Tibial nerve (tissue), 4 donors: ENCODE data around the gene CACNA2D2.

Experiments
- EP300 ChIP-seq, 2 donors: sonication (generic); formaldehyde crosslinking; IDR thresholded peaks; one replicate each; pipeline ENCODE4 v1.6.1; 2017; ENCODE audit warnings: antibody characterized with exemption in 2 of 2, mild to moderate bottlenecking in 1 of 2
- TF ChIP-seq, protein P1 (sequence below), 5 experiments: fragments of 200-600 bp in 3 of 5; fragments of 450-650 bp in 2 of 5; sonication (generic) in 3 of 5; IDR thresholded peaks; one replicate each; pipeline ENCODE4 v1.5.1; 2016 to 2019; ENCODE audit warnings: antibody characterized with exemption in 5 of 5, mild to moderate bottlenecking in 3 of 5, moderate library complexity in 2 of 5

DNA sequence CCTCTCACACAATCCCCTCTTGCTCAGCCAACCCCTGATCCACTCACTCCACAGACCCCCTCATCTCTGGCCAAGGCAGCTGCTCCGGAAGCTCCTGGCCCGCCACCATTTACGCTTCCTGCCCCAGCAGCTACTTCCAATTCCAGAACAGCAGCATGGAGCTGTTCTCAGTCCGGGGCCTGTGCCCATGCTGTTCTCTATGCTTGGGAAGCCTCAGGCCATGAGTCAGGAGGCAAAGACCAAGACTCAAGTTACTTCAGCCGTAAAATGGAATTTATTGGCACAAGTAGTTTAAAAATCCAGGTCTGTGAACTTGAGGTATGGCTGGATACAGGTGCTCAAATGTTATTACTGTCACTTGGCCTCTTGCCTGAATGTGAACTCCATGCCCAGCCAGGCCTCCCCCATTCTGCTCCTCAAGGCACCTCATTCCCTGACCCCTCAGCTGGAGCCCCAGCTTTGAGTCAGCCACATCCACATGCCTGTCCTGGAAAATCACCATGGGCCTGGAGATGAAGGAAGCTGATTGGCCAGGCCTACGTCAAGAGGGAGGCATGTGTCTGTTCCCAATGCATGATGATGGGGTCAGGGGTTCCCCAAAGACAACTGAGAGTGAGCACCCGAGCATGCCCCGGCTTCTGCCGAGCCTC is 31.4 kb upstream of the CACNA2D2 start:
- TF ChIP-seq, protein P1, sequence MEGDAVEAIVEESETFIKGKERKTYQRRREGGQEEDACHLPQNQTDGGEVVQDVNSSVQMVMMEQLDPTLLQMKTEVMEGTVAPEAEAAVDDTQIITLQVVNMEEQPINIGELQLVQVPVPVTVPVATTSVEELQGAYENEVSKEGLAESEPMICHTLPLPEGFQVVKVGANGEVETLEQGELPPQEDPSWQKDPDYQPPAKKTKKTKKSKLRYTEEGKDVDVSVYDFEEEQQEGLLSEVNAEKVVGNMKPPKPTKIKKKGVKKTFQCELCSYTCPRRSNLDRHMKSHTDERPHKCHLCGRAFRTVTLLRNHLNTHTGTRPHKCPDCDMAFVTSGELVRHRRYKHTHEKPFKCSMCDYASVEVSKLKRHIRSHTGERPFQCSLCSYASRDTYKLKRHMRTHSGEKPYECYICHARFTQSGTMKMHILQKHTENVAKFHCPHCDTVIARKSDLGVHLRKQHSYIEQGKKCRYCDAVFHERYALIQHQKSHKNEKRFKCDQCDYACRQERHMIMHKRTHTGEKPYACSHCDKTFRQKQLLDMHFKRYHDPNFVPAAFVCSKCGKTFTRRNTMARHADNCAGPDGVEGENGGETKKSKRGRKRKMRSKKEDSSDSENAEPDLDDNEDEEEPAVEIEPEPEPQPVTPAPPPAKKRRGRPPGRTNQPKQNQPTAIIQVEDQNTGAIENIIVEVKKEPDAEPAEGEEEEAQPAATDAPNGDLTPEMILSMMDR (IDR thresholded peaks at IDR 0.05), result no peak
- no peak for TF ChIP-seq EP300 (IDR thresholded peaks at IDR 0.05)
